ENCODE measurements around the gene CPA5.

Gene CPA5

GRCh38 chr7:130379532-130379920 lies 34.9 kb downstream of the CPA5 start:
- DNase-seq (ENCODE audit: low read depth), result no peak

GRCh38 chr7:130379921-130380860 lies 35.6 kb downstream of the CPA5 start, which contains the start of gene CPA1:
CPA1 (plus strand) TSS chr7:130380494; CDS start chr7:130380521, 27 bp downstream.
- DNase-seq (ENCODE audit: low read depth), result no peak

- no peak for DNase-seq (ENCODE audit: low read depth)
Observed at GRCh38 chr7:130380861-130381455, 36.3 kb downstream of the CPA5 start.

- DNase-seq (ENCODE audit: low read depth), result no peak
Observed at GRCh38 chr7:130381468-130382312, 37.1 kb downstream of the CPA5 start.

GRCh38 chr7:130383187-130383980 lies 38.8 kb downstream of the CPA5 start:
- no peak for DNase-seq (ENCODE audit: low read depth)

- DNase-seq (ENCODE audit: low read depth), result no peak
Observed at GRCh38 chr7:130384371-130384801, 39.8 kb downstream of the CPA5 start.

- no peak for DNase-seq (ENCODE audit: low read depth)
Observed at GRCh38 chr7:130384841-130385599, 40.4 kb downstream of the CPA5 start.

- no peak for DNase-seq (ENCODE audit: low read depth)
Observed at GRCh38 chr7:130385600-130386066, 41.0 kb downstream of the CPA5 start.

- no peak for DNase-seq (ENCODE audit: low read depth)
Observed at GRCh38 chr7:130386876-130387275, 42.3 kb downstream of the CPA5 start.

- DNase-seq (ENCODE audit: low read depth), result no peak
Observed at GRCh38 chr7:130387306-130387627, 42.7 kb downstream of the CPA5 start.

- DNase-seq (ENCODE audit: low read depth), result no peak
Observed at GRCh38 chr7:130387628-130388403, 43.2 kb downstream of the CPA5 start.

- no peak for DNase-seq (ENCODE audit: low read depth)
Observed at GRCh38 chr7:130388671-130389070, 44.1 kb downstream of the CPA5 start.

- DNase-seq (ENCODE audit: low read depth), result no peak
Observed at GRCh38 chr7:130390486-130390885, 45.9 kb downstream of the CPA5 start.

- DNase-seq (ENCODE audit: low read depth), result no peak
Observed at GRCh38 chr7:130393101-130393561, 48.5 kb downstream of the CPA5 start.

GRCh38 chr7:130393841-130394411 lies 49.3 kb downstream of the CPA5 start:
- no peak for DNase-seq (ENCODE audit: low read depth)

GRCh38 chr7:130394421-130395195 lies 50.0 kb downstream of the CPA5 start:
- DNase-seq (ENCODE audit: low read depth), result no peak

GRCh38 chr7:130395421-130395820 lies 50.8 kb downstream of the CPA5 start:
- DNase-seq (ENCODE audit: low read depth), result no peak

GRCh38 chr7:130396109-130396508 lies 51.5 kb downstream of the CPA5 start:
- no peak for DNase-seq (ENCODE audit: low read depth)

All from T-helper 22 cell (primary cell).